ENCODE data around the gene B3GAT1. TPM values are rescaled to one million over a fixed set of nuclear protein-coding genes. Genes with fewer than 3 reads are reported as not detected.

B3GAT1 gene
- total RNA-seq, 2 donors from 2014 or later, result 20.6 to 29.5 TPM

- H3K27ac Mint-ChIP-seq, result no peak overlapping the region
- no peak overlapping the region for H3K4me3 ChIP-seq (ENCODE audit: low read length)
- no peaks in the 10 kb centered on the region for H3K4me1 ChIP-seq (ENCODE audit: control insufficient read depth, insufficient read depth, low read length)
- no peaks in the 10 kb centered on the region for H3K4me1 Mint-ChIP-seq
- H3K4me3 Mint-ChIP-seq, result no peak overlapping the region
- no peak overlapping the region for H3K9ac ChIP-seq (ENCODE audit: extremely low read depth, low read length, poor library complexity, severe bottlenecking)
- H3K27me3 ChIP-seq (ENCODE audit: control insufficient read depth, insufficient read depth, low read length, poor library complexity, severe bottlenecking), result no peaks in the 10 kb centered on the region
- H3K27me3 Mint-ChIP-seq (ENCODE audit: insufficient read depth), result peaks cover 2% of the 10 kb centered on the region
- TF ChIP-seq CTCF (conservative IDR thresholded peaks at IDR 0.05), result no peak
- H3K9me3 ChIP-seq (ENCODE audit: control insufficient read depth, low read length), result no peaks in the 10 kb centered on the region
- no peak for DNase-seq
- H3K9me3 Mint-ChIP-seq, result no peaks in the 10 kb centered on the region
- no peaks in the 10 kb centered on the region for H3K36me3 Mint-ChIP-seq (ENCODE audit: low read depth)
- no peaks in the 10 kb centered on the region for H3K36me3 ChIP-seq (ENCODE audit: control insufficient read depth, insufficient read depth, low read length)
- no peak overlapping the region for H3K27ac ChIP-seq (ENCODE audit: low read depth, low read length)
- 90 to 91% methylated on average over 15 of the region's 15 CpGs for WGBS, 2 experiments (ENCODE audit: insufficient coverage in 1 of 2, insufficient read length in 1 of 2)
Observed at GRCh38 chr11:134343646-134344045, 68.4 kb downstream of the B3GAT1 start.

- no peaks in the 10 kb centered on the region for H3K36me3 ChIP-seq (ENCODE audit: control insufficient read depth, insufficient read depth, low read length)
- no peak overlapping the region for H3K4me3 Mint-ChIP-seq
- no peak overlapping the region for H3K27ac ChIP-seq (ENCODE audit: low read depth, low read length)
- H3K4me1 ChIP-seq (ENCODE audit: control insufficient read depth, insufficient read depth, low read length), result no peaks in the 10 kb centered on the region
- no peaks in the 10 kb centered on the region for H3K4me1 Mint-ChIP-seq
- no peak for DNase-seq
- H3K4me3 ChIP-seq (ENCODE audit: low read length), result no peak overlapping the region
- no peaks in the 10 kb centered on the region for H3K36me3 Mint-ChIP-seq (ENCODE audit: low read depth)
- no peaks in the 10 kb centered on the region for H3K9me3 ChIP-seq (ENCODE audit: control insufficient read depth, low read length)
- TF ChIP-seq CTCF (conservative IDR thresholded peaks at IDR 0.05), result no peak
- H3K9me3 Mint-ChIP-seq, result no peaks in the 10 kb centered on the region
- peaks cover 2% of the 10 kb centered on the region for H3K27me3 Mint-ChIP-seq (ENCODE audit: insufficient read depth)
- H3K27me3 ChIP-seq (ENCODE audit: control insufficient read depth, insufficient read depth, low read length, poor library complexity, severe bottlenecking), result no peaks in the 10 kb centered on the region
- no peak overlapping the region for H3K27ac Mint-ChIP-seq
- H3K9ac ChIP-seq (ENCODE audit: extremely low read depth, low read length, poor library complexity, severe bottlenecking), result no peak overlapping the region
- 95 to 98% methylated on average over 24 to 30 of the region's 30 CpGs for WGBS, 2 experiments (ENCODE audit: insufficient coverage in 1 of 2, insufficient read length in 1 of 2)
Observed at GRCh38 chr11:134342572-134343340, 69.3 kb downstream of the B3GAT1 start.

- WGBS, 2 experiments (ENCODE audit: insufficient coverage in 1 of 2, insufficient read length in 1 of 2), result 95 to 97% methylated on average over 58 to 68 of the region's 68 CpGs
- Histone ChIP-seq H3K4me1 (ENCODE audit: control insufficient read depth, insufficient read depth, low read length) (no peaks in the 10 kb centered on the region), H3K4me3 (ENCODE audit: low read length) (no peak overlapping the region), H3K27ac (ENCODE audit: low read depth, low read length) (no peak overlapping the region), H3K27me3 (ENCODE audit: control insufficient read depth, insufficient read depth, low read length, poor library complexity, severe bottlenecking) (no peaks in the 10 kb centered on the region), H3K9me3 (ENCODE audit: control insufficient read depth, low read length) (no peaks in the 10 kb centered on the region), H3K9ac (ENCODE audit: extremely low read depth, low read length, poor library complexity, severe bottlenecking) (no peak overlapping the region), H3K36me3 (ENCODE audit: control insufficient read depth, insufficient read depth, low read length) (no peaks in the 10 kb centered on the region)
- Mint-ChIP-seq H3K27me3 (ENCODE audit: insufficient read depth) (peaks cover 2% of the 10 kb centered on the region), H3K27ac (no peak overlapping the region), H3K4me3 (no peak overlapping the region), H3K36me3 (ENCODE audit: low read depth) (no peaks in the 10 kb centered on the region), H3K9me3 (no peaks in the 10 kb centered on the region), H3K4me1 (no peaks in the 10 kb centered on the region)
- DNase-seq, result no peak
- no peak for TF ChIP-seq CTCF (conservative IDR thresholded peaks at IDR 0.05)
Observed at GRCh38 chr11:134341805-134342571, 70.1 kb downstream of the B3GAT1 start.

All from endodermal cell (in vitro differentiated cells).